Measurements from ENCODE around the gene BAG3. TPM values are rescaled to one million over a fixed set of nuclear protein-coding genes. Genes with fewer than 3 reads are reported as not detected.

Gene BAG3
- total RNA-seq, 2 experiments from 2014 or later, result 1.9 to 2.6 TPM

GRCh38 chr10:119665901-119666708 is 14.9 kb downstream of the BAG3 start:
- no peak overlapping the region for H2AFZ ChIP-seq (ENCODE audit: low read length)

GRCh38 chr10:119666709-119667004 is 15.5 kb downstream of the BAG3 start:
- no peak overlapping the region for H2AFZ ChIP-seq (ENCODE audit: low read length)
- DNase-seq (ENCODE audit: low spot score), result no peak
- H4K20me1 ChIP-seq (ENCODE audit: insufficient read depth, low read length), result no peaks in the 10 kb centered on the region
- no TSS peak for BruUV-seq (replicated peaks)
- TF ChIP-seq EZH2phosphoT487 (IDR thresholded peaks at IDR 0.05; ENCODE audit: borderline replicate concordance, low read depth, low read length), result no peak
- TF ChIP-seq CTCF (conservative IDR thresholded peaks at IDR 0.05; ENCODE audit: low read length), result no peak
- no peaks in the 10 kb centered on the region for H3K36me3 ChIP-seq (ENCODE audit: insufficient read depth, low read length)
- H3K9me3 ChIP-seq (ENCODE audit: low read length), result no peaks in the 10 kb centered on the region
- H3K79me2 ChIP-seq (ENCODE audit: insufficient read depth, low read depth, low read length), result no peaks in the 10 kb centered on the region
- POLR2A ChIA-PET, result interaction anchor here (0.7 kb wide), 1 partner anchor 500 kb away, joined by 4 read pairs; no protein-coding TSS in a partner anchor
- CTCF ChIA-PET (ENCODE audit: unreplicated experiment), result no interaction called here
- H3K9me2 ChIP-seq (ENCODE audit: insufficient read depth, low read length), result no peaks in the 10 kb centered on the region
- intact Hi-C loops (cut with micrococcal nuclease; ENCODE audit: unreplicated experiment), result no loop called here
- H3K4me1 ChIP-seq (ENCODE audit: insufficient read depth, low read length, poor library complexity, severe bottlenecking), result no peaks in the 10 kb centered on the region
- no peak overlapping the region for H3K4me2 ChIP-seq (ENCODE audit: low read length)
- H3K4me3 ChIP-seq (ENCODE audit: low read depth, low read length, poor library complexity, severe bottlenecking), result no peak overlapping the region
- no peak overlapping the region for H3K27ac ChIP-seq (ENCODE audit: low read depth, low read length, poor library complexity, severe bottlenecking)

More at GRCh38 chr10:119665901-119666708, 14.9 kb downstream of the BAG3 start:
- H3K4me1 ChIP-seq (ENCODE audit: insufficient read depth, low read length, poor library complexity, severe bottlenecking), result no peaks in the 10 kb centered on the region
- ChIA-PET POLR2A (interaction anchor here (0.7 kb wide), 1 partner anchor 501 kb away, joined by 4 read pairs; no protein-coding TSS in a partner anchor), CTCF (ENCODE audit: unreplicated experiment) (no interaction called here)
- H3K4me2 ChIP-seq (ENCODE audit: low read length), result no peak overlapping the region
- DNase-seq (ENCODE audit: low spot score), result no peak
- no peaks in the 10 kb centered on the region for H3K9me2 ChIP-seq (ENCODE audit: insufficient read depth, low read length)
- no peak overlapping the region for H3K27ac ChIP-seq (ENCODE audit: low read depth, low read length, poor library complexity, severe bottlenecking)
- intact Hi-C loops (cut with micrococcal nuclease; ENCODE audit: unreplicated experiment), result no loop called here
- no peaks in the 10 kb centered on the region for H3K36me3 ChIP-seq (ENCODE audit: insufficient read depth, low read length)
- H3K79me2 ChIP-seq (ENCODE audit: insufficient read depth, low read depth, low read length), result no peaks in the 10 kb centered on the region
- no peak overlapping the region for H3K4me3 ChIP-seq (ENCODE audit: low read depth, low read length, poor library complexity, severe bottlenecking)
- TF ChIP-seq CTCF (conservative IDR thresholded peaks at IDR 0.05; ENCODE audit: low read length) (no peak), EZH2phosphoT487 (IDR thresholded peaks at IDR 0.05; ENCODE audit: borderline replicate concordance, low read depth, low read length) (no peak)
- no peaks in the 10 kb centered on the region for H4K20me1 ChIP-seq (ENCODE audit: insufficient read depth, low read length)
- no TSS peak for BruUV-seq (replicated peaks)
- H3K9me3 ChIP-seq (ENCODE audit: low read length), result no peaks in the 10 kb centered on the region
